HEK293 (cell line): ENCODE data around the gene NIN.

Experiments
- FEZF1 ChIP-seq: fragments of 450-650 bp; formaldehyde crosslinking; IDR thresholded peaks from 2 replicates; pipeline ENCODE4 v1.5.1; 2016; ENCODE audit warnings: missing biosample characterization, missing genetic modification characterization
- GFI1B ChIP-seq: fragments of 450-650 bp; formaldehyde crosslinking; IDR thresholded peaks from 2 replicates; pipeline ENCODE4 v1.5.1; 2016; ENCODE audit warnings: missing biosample characterization, missing genetic modification characterization
- HOXC10 ChIP-seq: sonication (generic); formaldehyde crosslinking; IDR thresholded peaks from 2 replicates; pipeline ENCODE4 v1.8.1; 2023; ENCODE audit warnings: mild to moderate bottlenecking, missing genetic modification reagents
- KLF8 ChIP-seq: fragments of 450-650 bp; formaldehyde crosslinking; IDR thresholded peaks from 2 replicates; pipeline ENCODE4 v1.5.1; 2016; ENCODE audit warnings: missing biosample characterization, missing genetic modification characterization
- MYNN ChIP-seq: fragments of 450-650 bp; formaldehyde crosslinking; IDR thresholded peaks from 2 replicates; pipeline ENCODE4 v1.5.1; 2016; ENCODE audit warnings: missing biosample characterization, missing genetic modification characterization, borderline replicate concordance
- ZBTB17 ChIP-seq: fragments of 450-650 bp; formaldehyde crosslinking; IDR thresholded peaks from 2 replicates; pipeline ENCODE4 v1.5.1; 2016; ENCODE audit warnings: missing biosample characterization, missing genetic modification characterization
- ZFHX2 ChIP-seq: fragments of 450-650 bp; formaldehyde crosslinking; conservative IDR thresholded peaks from 2 replicates; pipeline ENCODE4 v1.5.1; 2016; ENCODE audit warnings: missing biosample characterization, missing genetic modification characterization
- ZNF138 ChIP-seq: fragments of 450-650 bp; formaldehyde crosslinking; IDR thresholded peaks from 2 replicates; pipeline ENCODE4 v1.5.1; 2016; ENCODE audit warnings: missing biosample characterization, missing genetic modification characterization, borderline replicate concordance
- ZNF211 ChIP-seq: fragments of 450-650 bp; formaldehyde crosslinking; IDR thresholded peaks from 2 replicates; pipeline ENCODE4 v1.5.1; 2016; ENCODE audit warnings: low read depth, missing biosample characterization, missing genetic modification characterization
- ZNF248 ChIP-seq: fragments of 450-650 bp; formaldehyde crosslinking; IDR thresholded peaks from 2 replicates; pipeline ENCODE4 v1.5.1; 2017; ENCODE audit warnings: missing biosample characterization, missing genetic modification characterization
- ZNF311 ChIP-seq: fragments of 450-650 bp; formaldehyde crosslinking; IDR thresholded peaks from 2 replicates; pipeline ENCODE4 v1.5.1; 2017; ENCODE audit warnings: missing biosample characterization, missing genetic modification characterization, borderline replicate concordance
- ZNF426 ChIP-seq: fragments of 450-650 bp; formaldehyde crosslinking; IDR thresholded peaks from 2 replicates; pipeline ENCODE4 v1.5.1; 2017; ENCODE audit warnings: missing biosample characterization, missing genetic modification characterization, mild to moderate bottlenecking, inconsistent platforms, moderate library complexity
- ZNF433 ChIP-seq: fragments of 450-650 bp; formaldehyde crosslinking; IDR thresholded peaks from 2 replicates; pipeline ENCODE4 v1.5.1; 2016; ENCODE audit warnings: missing biosample characterization, missing genetic modification characterization, low read depth
- ZNF548 ChIP-seq: fragments of 450-650 bp; formaldehyde crosslinking; IDR thresholded peaks from 2 replicates; pipeline ENCODE4 v1.5.1; 2016; ENCODE audit warnings: missing biosample characterization, missing genetic modification characterization
- ZNF555 ChIP-seq: fragments of 450-650 bp; formaldehyde crosslinking; conservative IDR thresholded peaks from 2 replicates; pipeline ENCODE4 v1.5.1; 2017; ENCODE audit warnings: missing biosample characterization, mild to moderate bottlenecking, missing genetic modification characterization, inconsistent platforms
- ZNF571 ChIP-seq: fragments of 450-650 bp; formaldehyde crosslinking; IDR thresholded peaks from 2 replicates; pipeline ENCODE4 v1.5.0; 2017; ENCODE audit warnings: missing biosample characterization, missing genetic modification characterization
- ZNF623 ChIP-seq: fragments of 450-650 bp; formaldehyde crosslinking; IDR thresholded peaks from 2 replicates; pipeline ENCODE4 v1.5.1; 2016; ENCODE audit warnings: missing biosample characterization, missing genetic modification characterization
- ZNF624 ChIP-seq: fragments of 450-650 bp; formaldehyde crosslinking; IDR thresholded peaks from 2 replicates; pipeline ENCODE4 v1.5.1; 2017; ENCODE audit warnings: missing biosample characterization, missing genetic modification characterization
- ZNF747 ChIP-seq: fragments of 450-650 bp; formaldehyde crosslinking; IDR thresholded peaks from 2 replicates; pipeline ENCODE4 v1.5.1; 2016; ENCODE audit warnings: missing biosample characterization, missing genetic modification characterization
- ZNF777 ChIP-seq: fragments of 450-650 bp; formaldehyde crosslinking; IDR thresholded peaks from 2 replicates; pipeline ENCODE4 v1.5.1; 2017; ENCODE audit warnings: missing biosample characterization, missing genetic modification characterization, borderline replicate concordance
- ZNF843 ChIP-seq: fragments of 450-650 bp; formaldehyde crosslinking; IDR thresholded peaks from 2 replicates; pipeline ENCODE4 v1.5.1; 2016; ENCODE audit warnings: missing biosample characterization, missing genetic modification characterization
- ZSCAN16 ChIP-seq: fragments of 450-650 bp; formaldehyde crosslinking; IDR thresholded peaks from 2 replicates; pipeline ENCODE4 v1.5.1; 2016; ENCODE audit warnings: missing biosample characterization, missing genetic modification characterization
- TF ChIP-seq, protein P1 (sequence below): fragments of 450-650 bp; IDR thresholded peaks from 2 replicates; pipeline ENCODE4 v1.5.1; 2018; ENCODE audit warnings: missing biosample characterization, mild to moderate bottlenecking, missing genetic modification characterization
- TF ChIP-seq, protein P2 (sequence below): fragments of 450-650 bp; formaldehyde crosslinking; IDR thresholded peaks from 2 replicates; pipeline ENCODE4 v1.5.1; 2016; ENCODE audit warnings: missing biosample characterization, missing genetic modification characterization
- TF ChIP-seq, protein P3 (sequence below): fragments of 450-650 bp; formaldehyde crosslinking; IDR thresholded peaks from 2 replicates; pipeline ENCODE4 v1.5.1; 2017; ENCODE audit warnings: missing biosample characterization, missing genetic modification characterization
- TF ChIP-seq, protein P4 (sequence below): fragments of 450-650 bp; formaldehyde crosslinking; IDR thresholded peaks from 2 replicates; pipeline ENCODE4 v1.5.1; 2016; ENCODE audit warnings: missing biosample characterization, missing genetic modification characterization
- TF ChIP-seq, protein P5 (sequence below): fragments of 450-650 bp; formaldehyde crosslinking; IDR thresholded peaks from 2 replicates; pipeline ENCODE4 v1.5.1; 2016; ENCODE audit warnings: missing biosample characterization, missing genetic modification characterization, borderline replicate concordance
- TF ChIP-seq, protein P6 (sequence below): fragments of 450-650 bp; formaldehyde crosslinking; IDR thresholded peaks from 2 replicates; pipeline ENCODE4 v1.5.1; 2016; ENCODE audit warnings: missing biosample characterization, missing genetic modification characterization
- TF ChIP-seq, protein P7 (sequence below): fragments of 450-650 bp; formaldehyde crosslinking; IDR thresholded peaks from 2 replicates; pipeline ENCODE4 v1.5.1; 2016; ENCODE audit warnings: missing biosample characterization, missing genetic modification characterization

NIN gene

DNA sequence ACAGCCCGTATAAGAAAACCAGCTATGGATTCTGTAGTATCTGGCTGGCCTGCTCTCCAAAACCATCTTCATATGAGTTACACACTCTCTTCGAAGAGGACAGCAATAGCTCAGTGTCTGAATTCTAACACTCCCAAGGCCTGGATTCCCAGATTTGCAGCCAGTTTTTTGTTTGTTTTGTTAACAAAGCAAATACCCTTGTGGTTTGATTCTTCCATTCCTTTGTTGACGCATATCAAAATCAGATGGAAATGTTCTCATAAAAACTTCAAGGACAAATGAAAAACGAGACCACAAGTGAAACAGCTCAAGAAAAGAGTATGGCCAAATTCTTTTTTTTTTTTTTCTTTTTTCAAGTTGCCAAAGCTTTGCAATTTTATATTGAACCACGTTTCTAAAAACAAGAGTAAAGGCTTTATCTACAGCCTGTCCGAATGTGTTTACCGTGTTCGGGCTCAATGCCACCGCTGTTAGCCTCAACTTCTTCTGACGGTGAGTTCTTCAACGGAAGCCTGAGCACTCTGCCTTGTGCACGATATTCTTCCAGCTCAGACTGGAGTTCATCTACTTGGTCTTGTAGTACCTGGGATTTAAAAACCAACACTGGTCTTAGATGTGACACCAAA is 67.5 kb downstream of the NIN start (continued):
- TF ChIP-seq, protein P1, sequence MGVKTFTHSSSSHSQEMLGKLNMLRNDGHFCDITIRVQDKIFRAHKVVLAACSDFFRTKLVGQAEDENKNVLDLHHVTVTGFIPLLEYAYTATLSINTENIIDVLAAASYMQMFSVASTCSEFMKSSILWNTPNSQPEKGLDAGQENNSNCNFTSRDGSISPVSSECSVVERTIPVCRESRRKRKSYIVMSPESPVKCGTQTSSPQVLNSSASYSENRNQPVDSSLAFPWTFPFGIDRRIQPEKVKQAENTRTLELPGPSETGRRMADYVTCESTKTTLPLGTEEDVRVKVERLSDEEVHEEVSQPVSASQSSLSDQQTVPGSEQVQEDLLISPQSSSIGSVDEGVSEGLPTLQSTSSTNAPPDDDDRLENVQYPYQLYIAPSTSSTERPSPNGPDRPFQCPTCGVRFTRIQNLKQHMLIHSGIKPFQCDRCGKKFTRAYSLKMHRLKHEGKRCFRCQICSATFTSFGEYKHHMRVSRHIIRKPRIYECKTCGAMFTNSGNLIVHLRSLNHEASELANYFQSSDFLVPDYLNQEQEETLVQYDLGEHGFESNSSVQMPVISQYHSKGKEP (tag by site-specific recombination): peak; percentile 66; the same call in 1 of the 2 replicates
- TF ChIP-seq FEZF1 (peak; percentile 69), ZNF426 (tag by site-specific recombination) (no peak), ZFHX2 (no peak), KLF8 (0 out of 2 replicates have a peak, but pooled peaks have one; percentile 29), ZNF248 (tag by site-specific recombination) (no peak), ZNF777 (no peak), ZNF138 (tag by site-specific recombination) (no peak), GFI1B (peak; percentile 93), ZSCAN16 (tag by site-specific recombination) (no peak), ZNF843 (tag by site-specific recombination) (peak; percentile 90), MYNN (tag by site-specific recombination) (no peak), ZBTB17 (tag by site-specific recombination) (no peak), ZNF433 (no peak), ZNF571 (tag by site-specific recombination) (no peak), ZNF623 (no peak), ZNF624 (tag by site-specific recombination) (no peak), ZNF548 (tag by site-specific recombination) (no peak), ZNF211 (tag by site-specific recombination) (no peak), HOXC10 (CRISPR knock-in tag) (no peak), ZNF747 (no peak), ZNF311 (tag by site-specific recombination) (no peak), ZNF555 (tag by site-specific recombination) (no peak)
- TF ChIP-seq, protein P2, sequence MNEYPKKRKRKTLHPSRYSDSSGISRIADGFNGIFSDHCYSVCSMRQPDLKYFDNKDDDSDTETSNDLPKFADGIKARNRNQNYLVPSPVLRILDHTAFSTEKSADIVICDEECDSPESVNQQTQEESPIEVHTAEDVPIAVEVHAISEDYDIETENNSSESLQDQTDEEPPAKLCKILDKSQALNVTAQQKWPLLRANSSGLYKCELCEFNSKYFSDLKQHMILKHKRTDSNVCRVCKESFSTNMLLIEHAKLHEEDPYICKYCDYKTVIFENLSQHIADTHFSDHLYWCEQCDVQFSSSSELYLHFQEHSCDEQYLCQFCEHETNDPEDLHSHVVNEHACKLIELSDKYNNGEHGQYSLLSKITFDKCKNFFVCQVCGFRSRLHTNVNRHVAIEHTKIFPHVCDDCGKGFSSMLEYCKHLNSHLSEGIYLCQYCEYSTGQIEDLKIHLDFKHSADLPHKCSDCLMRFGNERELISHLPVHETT (tag by site-specific recombination): no peak
- TF ChIP-seq, protein P3, sequence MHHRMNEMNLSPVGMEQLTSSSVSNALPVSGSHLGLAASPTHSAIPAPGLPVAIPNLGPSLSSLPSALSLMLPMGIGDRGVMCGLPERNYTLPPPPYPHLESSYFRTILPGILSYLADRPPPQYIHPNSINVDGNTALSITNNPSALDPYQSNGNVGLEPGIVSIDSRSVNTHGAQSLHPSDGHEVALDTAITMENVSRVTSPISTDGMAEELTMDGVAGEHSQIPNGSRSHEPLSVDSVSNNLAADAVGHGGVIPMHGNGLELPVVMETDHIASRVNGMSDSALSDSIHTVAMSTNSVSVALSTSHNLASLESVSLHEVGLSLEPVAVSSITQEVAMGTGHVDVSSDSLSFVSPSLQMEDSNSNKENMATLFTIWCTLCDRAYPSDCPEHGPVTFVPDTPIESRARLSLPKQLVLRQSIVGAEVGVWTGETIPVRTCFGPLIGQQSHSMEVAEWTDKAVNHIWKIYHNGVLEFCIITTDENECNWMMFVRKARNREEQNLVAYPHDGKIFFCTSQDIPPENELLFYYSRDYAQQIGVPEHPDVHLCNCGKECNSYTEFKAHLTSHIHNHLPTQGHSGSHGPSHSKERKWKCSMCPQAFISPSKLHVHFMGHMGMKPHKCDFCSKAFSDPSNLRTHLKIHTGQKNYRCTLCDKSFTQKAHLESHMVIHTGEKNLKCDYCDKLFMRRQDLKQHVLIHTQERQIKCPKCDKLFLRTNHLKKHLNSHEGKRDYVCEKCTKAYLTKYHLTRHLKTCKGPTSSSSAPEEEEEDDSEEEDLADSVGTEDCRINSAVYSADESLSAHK (tag by site-specific recombination): peak; percentile 44
- TF ChIP-seq, protein P4, sequence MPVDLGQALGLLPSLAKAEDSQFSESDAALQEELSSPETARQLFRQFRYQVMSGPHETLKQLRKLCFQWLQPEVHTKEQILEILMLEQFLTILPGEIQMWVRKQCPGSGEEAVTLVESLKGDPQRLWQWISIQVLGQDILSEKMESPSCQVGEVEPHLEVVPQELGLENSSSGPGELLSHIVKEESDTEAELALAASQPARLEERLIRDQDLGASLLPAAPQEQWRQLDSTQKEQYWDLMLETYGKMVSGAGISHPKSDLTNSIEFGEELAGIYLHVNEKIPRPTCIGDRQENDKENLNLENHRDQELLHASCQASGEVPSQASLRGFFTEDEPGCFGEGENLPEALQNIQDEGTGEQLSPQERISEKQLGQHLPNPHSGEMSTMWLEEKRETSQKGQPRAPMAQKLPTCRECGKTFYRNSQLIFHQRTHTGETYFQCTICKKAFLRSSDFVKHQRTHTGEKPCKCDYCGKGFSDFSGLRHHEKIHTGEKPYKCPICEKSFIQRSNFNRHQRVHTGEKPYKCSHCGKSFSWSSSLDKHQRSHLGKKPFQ (tag by site-specific recombination): no peak
- TF ChIP-seq, protein P5, sequence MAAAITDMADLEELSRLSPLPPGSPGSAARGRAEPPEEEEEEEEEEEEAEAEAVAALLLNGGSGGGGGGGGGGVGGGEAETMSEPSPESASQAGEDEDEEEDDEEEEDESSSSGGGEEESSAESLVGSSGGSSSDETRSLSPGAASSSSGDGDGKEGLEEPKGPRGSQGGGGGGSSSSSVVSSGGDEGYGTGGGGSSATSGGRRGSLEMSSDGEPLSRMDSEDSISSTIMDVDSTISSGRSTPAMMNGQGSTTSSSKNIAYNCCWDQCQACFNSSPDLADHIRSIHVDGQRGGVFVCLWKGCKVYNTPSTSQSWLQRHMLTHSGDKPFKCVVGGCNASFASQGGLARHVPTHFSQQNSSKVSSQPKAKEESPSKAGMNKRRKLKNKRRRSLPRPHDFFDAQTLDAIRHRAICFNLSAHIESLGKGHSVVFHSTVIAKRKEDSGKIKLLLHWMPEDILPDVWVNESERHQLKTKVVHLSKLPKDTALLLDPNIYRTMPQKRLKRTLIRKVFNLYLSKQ (tag by site-specific recombination): no peak
- TF ChIP-seq, protein P6, sequence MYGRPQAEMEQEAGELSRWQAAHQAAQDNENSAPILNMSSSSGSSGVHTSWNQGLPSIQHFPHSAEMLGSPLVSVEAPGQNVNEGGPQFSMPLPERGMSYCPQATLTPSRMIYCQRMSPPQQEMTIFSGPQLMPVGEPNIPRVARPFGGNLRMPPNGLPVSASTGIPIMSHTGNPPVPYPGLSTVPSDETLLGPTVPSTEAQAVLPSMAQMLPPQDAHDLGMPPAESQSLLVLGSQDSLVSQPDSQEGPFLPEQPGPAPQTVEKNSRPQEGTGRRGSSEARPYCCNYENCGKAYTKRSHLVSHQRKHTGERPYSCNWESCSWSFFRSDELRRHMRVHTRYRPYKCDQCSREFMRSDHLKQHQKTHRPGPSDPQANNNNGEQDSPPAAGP: no peak
- TF ChIP-seq, protein P7, sequence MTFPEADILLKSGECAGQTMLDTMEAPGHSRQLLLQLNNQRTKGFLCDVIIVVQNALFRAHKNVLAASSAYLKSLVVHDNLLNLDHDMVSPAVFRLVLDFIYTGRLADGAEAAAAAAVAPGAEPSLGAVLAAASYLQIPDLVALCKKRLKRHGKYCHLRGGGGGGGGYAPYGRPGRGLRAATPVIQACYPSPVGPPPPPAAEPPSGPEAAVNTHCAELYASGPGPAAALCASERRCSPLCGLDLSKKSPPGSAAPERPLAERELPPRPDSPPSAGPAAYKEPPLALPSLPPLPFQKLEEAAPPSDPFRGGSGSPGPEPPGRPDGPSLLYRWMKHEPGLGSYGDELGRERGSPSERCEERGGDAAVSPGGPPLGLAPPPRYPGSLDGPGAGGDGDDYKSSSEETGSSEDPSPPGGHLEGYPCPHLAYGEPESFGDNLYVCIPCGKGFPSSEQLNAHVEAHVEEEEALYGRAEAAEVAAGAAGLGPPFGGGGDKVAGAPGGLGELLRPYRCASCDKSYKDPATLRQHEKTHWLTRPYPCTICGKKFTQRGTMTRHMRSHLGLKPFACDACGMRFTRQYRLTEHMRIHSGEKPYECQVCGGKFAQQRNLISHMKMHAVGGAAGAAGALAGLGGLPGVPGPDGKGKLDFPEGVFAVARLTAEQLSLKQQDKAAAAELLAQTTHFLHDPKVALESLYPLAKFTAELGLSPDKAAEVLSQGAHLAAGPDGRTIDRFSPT (tag by site-specific recombination): no peak
